Pancreas (tissue), 10 donors: ENCODE measurements around the gene AKT1S1. TPM values are rescaled to one million over a fixed set of nuclear protein-coding genes. Genes with fewer than 3 reads are reported as not detected.

ENCODE experiments used
- ATAC-seq, 4 donors: fragments of 200-7000 bp; cut with Tn5 transposase; one replicate each; pipeline versions ENCODE4 v1.8.0 to v1.9.1; 2020; ENCODE audit warnings: mild to moderate bottlenecking in 4 of 4, moderate library complexity in 4 of 4
- DNase-seq, 6 donors: peaks; one replicate each; pipeline ENCODE4 v3.0.0-alpha.2; 2020
- FAIRE-seq: peaks from 2 replicates; lab custom pipeline; 2012; peaks lifted over from hg19 to GRCh38; lab: Jason Lieb, UNC
- H3K27ac ChIP-seq, 4 donors: fragments of 200-600 bp; sonication (generic); 1 replicate in 3 of 4; 2 replicates in 1 of 4; pipeline versions ENCODE4 v1.5.0 to v1.8.0; 2020
- H3K27me3 ChIP-seq, 4 donors: fragments of 200-600 bp; one replicate each; pipeline ENCODE4 v1.8.0; 2021
- H3K36me3 ChIP-seq, 3 donors: fragments of 200-600 bp; sonication (generic) in 1 of 3; one replicate each; pipeline versions ENCODE4 v1.5.0 to v1.8.0; 2020 to 2021
- H3K4me1 ChIP-seq, 3 donors: fragments of 200-600 bp; one replicate each; pipeline ENCODE4 v1.8.0; 2021
- H3K4me3 ChIP-seq, 4 donors: fragments of 200-600 bp; sonication (generic) in 2 of 4; one replicate each; pipeline versions ENCODE4 v1.5.0 to v1.8.0; 2020 to 2021
- H3K9me3 ChIP-seq, 4 donors: fragments of 200-600 bp; one replicate each; pipeline ENCODE4 v1.8.0; 2021
- CTCF ChIP-seq, 4 donors: fragments of 200-600 bp; sonication (generic) in 3 of 4; IDR thresholded peaks; one replicate each; pipeline versions ENCODE4 v1.5.0 to v1.8.0; 2021; ENCODE audit warnings: antibody characterized with exemption in 4 of 4
- WGBS, 2 donors: extraction: QIAGEN DNeasy Blood & Tissue Kit; methylation state at CpG; one replicate each; pipeline ENCODE4 v1.1.7; 2013; 5-methylcytosine and 5-hydroxymethylcytosine counted together
- intact Hi-C, 3 donors: fragments of 100-400 bp; cut with DNase I; formaldehyde crosslinking; loops; one replicate each; pipeline versions ENCODE4 v1.11.1 to v1.14.2; 2022
- polyA plus RNA-seq, 2 donors: library from polyadenylated mRNA; stranded (reverse); fragments of 200-250 nt; gene quantifications; one replicate each; pipeline ENCODE4 v1.2.3, GENCODE V29; 2013
- total RNA-seq, 6 donors: library from RNA; stranded (reverse); fragmentation: NEBNext Ultra II Directional in 4 of 6; extraction: Animal tissue kit (Norgen Biotek cat#: 25700) in 4 of 6; gene quantifications; one replicate each; pipeline versions ENCODE4 v1.2.1 to v1.2.4, GENCODE V29; 2021 to 2023
- donor health status: healthy with polysubstance abuse.
- donor health status: DM: no; HTN: no; CAD: no; lungs with moderate emphysema.
- donor health status: DM: no; HTN: no; CAD: no.
- donor health status: control.
- donor health status: control.
- donor health status: Bipolar disorder and iron deficiency.
- donor health status: DM: yes; HTN: yes; CAD: no.
- donor health status: DM: no; HTN: no; CAD: no.
- donor health status: DM: no; HTN: no; CAD: no.
- donor health status: DM: yes; HTN: yes; CAD: no.

The AKT1S1 gene
- total and polyA plus RNA-seq, 8 donors: 13.8 to 31.1 (median 18.1) TPM

GRCh38 chr19:49906879-49907564, 29.9 kb upstream of the AKT1S1 start:
- H3K4me1 ChIP-seq: no peaks in the 10 kb centered on the region
- peaks cover 0 to 12% (median 3%) of the 10 kb centered on the region in 3 donors for H3K36me3 ChIP-seq
- no peaks in the 10 kb centered on the region for H3K9me3 ChIP-seq
- FAIRE-seq: no peak
- H3K4me3 ChIP-seq: no peak overlapping the region
- no peak overlapping the region for H3K27ac ChIP-seq
- no peak for DNase-seq
- TF ChIP-seq CTCF (IDR thresholded peaks at IDR 0.05): no peak
- no peak for ATAC-seq
- WGBS, 2 donors: 93 to 95% methylated on average over 14 to 16 of the region's 16 CpGs
- intact Hi-C loops: no loop called here
- H3K27me3 ChIP-seq: no peaks in the 10 kb centered on the region

- ATAC-seq (peak in 1 of 4 donors; percentile 12), DNase-seq (no peak), FAIRE-seq (no peak)
- H3K9me3 ChIP-seq: no peaks in the 10 kb centered on the region
- no peak overlapping the region for H3K27ac ChIP-seq
- 67% methylated on average over 6 of the region's 6 CpGs for WGBS, 2 donors
- H3K36me3 ChIP-seq: peaks cover 0 to 8% (median 3%) of the 10 kb centered on the region in 3 donors
- intact Hi-C loops: no loop called here
- H3K4me1 ChIP-seq: no peaks in the 10 kb centered on the region
- no peaks in the 10 kb centered on the region for H3K27me3 ChIP-seq
- no peak for TF ChIP-seq CTCF (IDR thresholded peaks at IDR 0.05)
- H3K4me3 ChIP-seq: no peak overlapping the region
Observed at GRCh38 chr19:49904136-49904535, 27.0 kb upstream of the AKT1S1 start.

- no peak within 1 kb of the TSS for H3K4me3 ChIP-seq
- 43 to 46% methylated on average over 19 of the region's 20 CpGs for WGBS, 2 donors
- peak in 3 of 4 donors; percentile 19 to 70 (median 65) for ATAC-seq
Observed at GRCh38 chr19:49896863-49897621, 19.9 kb upstream of the AKT1S1 start, which contains the start of gene IL4I1. Gene IL4I1 (minus strand): TSS chr19:49896887. CDS start chr19:49896160, 727 bp downstream.

GRCh38 chr19:49895566-49896297, 18.6 kb upstream of the AKT1S1 start:
- H3K27ac ChIP-seq: no peak overlapping the region
- FAIRE-seq: no peak
- 58 to 67% methylated on average over 13 to 17 of the region's 17 CpGs for WGBS, 2 donors

More at GRCh38 chr19:49896863-49897621, 19.9 kb upstream of the AKT1S1 start, which contains the start of gene IL4I1:
- no peak for TF ChIP-seq CTCF (IDR thresholded peaks at IDR 0.05)
- H3K27me3 ChIP-seq: no peaks in the 10 kb centered on the region
- no peaks in the 10 kb centered on the region for H3K4me1 ChIP-seq
- FAIRE-seq: no peak
- H3K36me3 ChIP-seq: no peaks in the 10 kb centered on the region
- no peak for DNase-seq
- H3K27ac ChIP-seq: peak within 1 kb of the TSS in 2 of 4 donors; percentile 13 to 62
- intact Hi-C loops: no loop called here
- no peaks in the 10 kb centered on the region for H3K9me3 ChIP-seq

More at GRCh38 chr19:49895566-49896297, 18.6 kb upstream of the AKT1S1 start:
- DNase-seq (no peak), ATAC-seq (no peak)
- intact Hi-C loops: no loop called here
- Histone ChIP-seq H3K4me3 (no peak overlapping the region), H3K9me3 (no peaks in the 10 kb centered on the region), H3K4me1 (no peaks in the 10 kb centered on the region), H3K27me3 (no peaks in the 10 kb centered on the region), H3K36me3 (no peaks in the 10 kb centered on the region)
- TF ChIP-seq CTCF (IDR thresholded peaks at IDR 0.05): no peak
